ENCODE measurements around the gene ASB2.

Gene ASB2

DNA sequence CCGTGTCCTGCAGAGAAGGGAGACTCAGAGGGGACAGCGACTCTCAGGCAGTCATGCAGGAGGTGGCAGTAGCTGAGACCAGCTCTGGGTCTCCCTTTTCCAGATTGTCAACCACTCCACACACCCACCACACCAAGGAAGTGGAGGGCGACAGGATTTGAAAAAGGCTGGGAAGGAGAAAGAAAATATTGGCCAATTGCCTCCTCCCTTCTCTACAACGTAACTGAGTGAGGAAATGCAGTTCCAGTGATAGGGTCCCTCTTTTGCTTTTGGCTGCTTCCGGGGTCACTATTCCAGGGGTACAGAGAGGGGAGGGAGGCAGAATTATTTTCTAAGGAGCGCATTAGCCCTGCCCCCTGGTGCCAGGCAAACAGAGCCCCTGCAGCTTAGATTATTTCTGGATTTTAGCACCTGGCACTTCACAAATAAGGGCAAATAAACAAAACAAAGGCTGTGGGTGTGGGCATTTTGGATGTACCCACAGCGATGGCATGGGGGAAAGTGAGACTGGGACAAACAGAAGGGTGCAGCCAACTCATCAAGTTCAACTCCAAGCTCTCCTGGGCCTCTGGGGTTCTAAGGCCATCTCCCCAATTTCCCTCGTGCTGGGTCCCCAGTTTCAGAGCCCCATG is 20.4 kb downstream of the ASB2 start:
- H3K27ac ChIP-seq, result no peak overlapping the region
- no peak for TF ChIP-seq ZFX (IDR thresholded peaks at IDR 0.05)
- TF ChIP-seq, protein P1, sequence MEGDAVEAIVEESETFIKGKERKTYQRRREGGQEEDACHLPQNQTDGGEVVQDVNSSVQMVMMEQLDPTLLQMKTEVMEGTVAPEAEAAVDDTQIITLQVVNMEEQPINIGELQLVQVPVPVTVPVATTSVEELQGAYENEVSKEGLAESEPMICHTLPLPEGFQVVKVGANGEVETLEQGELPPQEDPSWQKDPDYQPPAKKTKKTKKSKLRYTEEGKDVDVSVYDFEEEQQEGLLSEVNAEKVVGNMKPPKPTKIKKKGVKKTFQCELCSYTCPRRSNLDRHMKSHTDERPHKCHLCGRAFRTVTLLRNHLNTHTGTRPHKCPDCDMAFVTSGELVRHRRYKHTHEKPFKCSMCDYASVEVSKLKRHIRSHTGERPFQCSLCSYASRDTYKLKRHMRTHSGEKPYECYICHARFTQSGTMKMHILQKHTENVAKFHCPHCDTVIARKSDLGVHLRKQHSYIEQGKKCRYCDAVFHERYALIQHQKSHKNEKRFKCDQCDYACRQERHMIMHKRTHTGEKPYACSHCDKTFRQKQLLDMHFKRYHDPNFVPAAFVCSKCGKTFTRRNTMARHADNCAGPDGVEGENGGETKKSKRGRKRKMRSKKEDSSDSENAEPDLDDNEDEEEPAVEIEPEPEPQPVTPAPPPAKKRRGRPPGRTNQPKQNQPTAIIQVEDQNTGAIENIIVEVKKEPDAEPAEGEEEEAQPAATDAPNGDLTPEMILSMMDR (conservative IDR thresholded peaks at IDR 0.05), result no peak

DNA sequence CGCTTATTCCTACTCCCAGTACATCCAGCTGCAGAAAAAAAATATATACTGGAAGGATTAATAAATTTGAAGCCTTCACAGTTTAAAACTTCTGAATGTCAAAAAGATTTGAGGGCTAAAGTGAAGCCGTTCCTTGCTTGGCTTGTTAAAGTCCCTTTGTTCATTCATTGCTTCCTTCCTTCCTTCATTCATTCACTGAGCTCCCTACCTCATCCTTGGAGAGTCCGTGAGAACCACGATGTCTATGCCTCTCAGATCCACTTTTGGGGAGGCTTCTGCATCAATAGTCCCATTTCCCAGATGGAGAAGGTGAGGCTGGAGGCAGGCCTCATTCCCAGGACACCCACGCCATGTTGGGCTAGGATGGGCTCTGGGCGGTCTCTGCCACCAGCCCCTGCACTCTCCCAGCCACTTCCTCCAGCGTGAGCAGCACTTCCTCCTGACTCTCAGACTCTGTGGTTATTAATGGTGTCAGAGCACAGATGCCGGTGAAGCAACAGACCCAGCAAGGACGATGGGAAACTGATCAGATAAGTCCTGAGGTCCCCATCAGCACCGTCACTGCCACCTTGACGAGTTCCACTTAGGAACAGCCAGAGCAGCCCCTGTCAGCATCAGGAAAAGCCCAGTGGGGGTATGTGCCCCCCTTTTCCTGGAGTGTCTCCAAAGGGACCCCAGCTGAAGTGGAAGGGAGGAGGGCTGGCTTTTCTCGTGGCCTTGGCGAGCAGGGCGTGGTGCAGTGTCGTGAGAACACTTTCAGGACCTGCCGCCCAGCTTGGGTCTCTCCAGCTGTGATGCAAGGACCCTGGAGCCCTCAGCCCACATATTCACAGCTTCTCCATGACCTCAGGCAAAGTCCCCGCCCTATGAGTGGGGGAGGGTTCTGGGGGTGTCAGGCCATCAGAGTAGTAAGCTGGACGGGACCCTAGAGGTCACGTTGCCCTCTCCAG is 21.2 kb downstream of the ASB2 start:
- no peak for TF ChIP-seq ZFX (IDR thresholded peaks at IDR 0.05)
- TF ChIP-seq, protein P1 (conservative IDR thresholded peaks at IDR 0.05), result no peak
- no peak overlapping the region for H3K27ac ChIP-seq

DNA sequence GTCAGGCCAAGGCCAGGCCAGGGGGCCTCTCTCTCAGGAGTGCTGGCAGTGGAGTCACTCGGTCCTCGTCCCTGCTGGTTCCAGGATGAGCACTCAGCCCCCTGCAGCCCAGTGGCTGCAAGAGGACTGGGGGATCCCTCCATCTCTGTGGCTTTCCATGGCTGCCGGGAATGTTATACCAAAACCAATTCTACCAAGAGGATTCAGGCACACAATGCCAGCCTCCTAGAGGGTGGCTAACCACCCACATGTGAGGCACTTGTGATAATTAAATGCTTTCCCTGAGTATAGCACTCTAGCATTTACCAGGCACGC is 21.9 kb downstream of the ASB2 start:
- TF ChIP-seq ZFX (IDR thresholded peaks at IDR 0.05), result no peak
- H3K27ac ChIP-seq, result no peak overlapping the region

DNA sequence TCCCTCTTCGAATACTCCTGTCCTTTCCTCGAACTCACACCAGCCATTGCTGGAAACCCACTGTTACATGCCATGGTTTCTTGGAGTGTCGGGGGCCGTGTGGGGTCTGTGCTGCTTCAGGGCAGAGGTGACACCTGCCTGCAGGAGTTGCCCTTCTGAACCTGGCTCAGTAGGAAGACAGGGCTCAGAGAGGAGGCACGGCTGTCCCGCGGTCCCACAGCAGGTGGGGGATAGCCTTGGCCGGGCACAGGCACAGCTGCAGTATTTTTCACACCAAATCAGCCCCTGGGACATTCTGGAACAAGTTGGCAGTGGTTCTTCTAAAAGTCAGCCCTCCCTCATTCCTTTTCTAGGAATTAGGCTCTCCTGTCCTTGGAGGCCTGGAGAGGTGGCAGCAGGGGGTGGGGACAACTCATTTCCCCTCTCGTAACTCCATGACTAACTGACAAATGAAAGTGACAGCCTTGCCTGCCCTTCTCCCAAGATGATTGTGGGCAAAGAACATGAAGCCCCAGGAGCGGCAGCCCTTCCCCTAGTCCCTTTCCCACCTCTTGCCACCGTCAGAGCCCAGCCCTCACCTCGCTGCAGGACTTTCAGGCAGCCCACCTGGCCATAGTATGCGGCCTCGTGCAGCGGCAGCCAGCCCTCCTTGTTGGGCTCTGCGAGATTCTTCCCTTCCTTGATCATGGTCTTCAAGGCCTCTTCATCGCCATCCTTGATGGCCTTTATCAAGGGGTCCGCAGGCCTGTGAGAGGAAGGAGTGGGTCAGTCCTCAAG is 22.4 kb downstream of the ASB2 start:
- TF ChIP-seq, protein P1 (conservative IDR thresholded peaks at IDR 0.05), result no peak
- TF ChIP-seq ZFX (IDR thresholded peaks at IDR 0.05), result no peak
- no peak overlapping the region for H3K27ac ChIP-seq

DNA sequence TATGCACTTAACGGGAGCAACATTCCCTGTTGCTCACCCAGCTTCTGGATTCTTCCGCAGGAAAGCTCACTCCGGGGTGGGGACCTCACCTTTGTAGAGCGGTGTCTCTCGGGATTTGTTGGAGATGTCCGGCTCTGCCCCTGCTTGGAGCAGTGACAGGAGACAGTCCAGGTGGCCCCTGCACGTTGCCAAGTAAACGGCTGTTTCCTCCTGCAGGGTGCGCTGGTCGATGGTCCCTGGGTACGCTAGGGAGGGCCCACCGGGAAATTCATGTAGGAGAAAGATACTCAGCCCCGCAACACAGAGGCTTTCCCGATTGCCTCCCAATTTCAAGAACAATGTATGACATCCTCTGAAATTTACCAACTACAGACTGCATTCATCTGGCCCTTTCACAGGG is 23.1 kb downstream of the ASB2 start:
- no peak overlapping the region for H3K27ac ChIP-seq

DNA sequence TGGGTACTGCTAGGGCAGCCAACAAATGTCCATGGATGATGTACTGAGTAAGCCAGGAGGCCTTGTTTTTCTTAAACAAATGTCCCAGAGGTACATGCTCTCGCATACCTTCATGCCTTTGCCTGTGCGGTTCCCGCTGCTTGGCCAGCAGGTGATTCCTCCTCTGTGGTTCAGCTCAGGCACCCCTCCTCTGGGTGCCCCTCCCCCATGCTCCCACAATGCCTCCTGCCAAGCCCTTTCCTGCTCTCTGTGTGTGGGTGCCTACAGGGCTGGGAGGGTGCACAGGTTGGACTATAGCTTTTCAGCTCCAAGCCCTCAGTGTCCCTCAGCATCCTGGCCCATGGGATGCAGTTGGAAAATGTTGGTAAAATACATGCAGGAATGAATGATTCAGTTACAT is 23.5 kb downstream of the ASB2 start:
- no peak overlapping the region for H3K27ac ChIP-seq
- TF ChIP-seq, protein P1 (conservative IDR thresholded peaks at IDR 0.05), result no peak
- TF ChIP-seq ZFX (IDR thresholded peaks at IDR 0.05), result no peak

More for the DNA sequence above, 23.1 kb downstream of the ASB2 start:
- no peak for TF ChIP-seq ZFX (IDR thresholded peaks at IDR 0.05)
- TF ChIP-seq, protein P1 (conservative IDR thresholded peaks at IDR 0.05), result no peak

DNA sequence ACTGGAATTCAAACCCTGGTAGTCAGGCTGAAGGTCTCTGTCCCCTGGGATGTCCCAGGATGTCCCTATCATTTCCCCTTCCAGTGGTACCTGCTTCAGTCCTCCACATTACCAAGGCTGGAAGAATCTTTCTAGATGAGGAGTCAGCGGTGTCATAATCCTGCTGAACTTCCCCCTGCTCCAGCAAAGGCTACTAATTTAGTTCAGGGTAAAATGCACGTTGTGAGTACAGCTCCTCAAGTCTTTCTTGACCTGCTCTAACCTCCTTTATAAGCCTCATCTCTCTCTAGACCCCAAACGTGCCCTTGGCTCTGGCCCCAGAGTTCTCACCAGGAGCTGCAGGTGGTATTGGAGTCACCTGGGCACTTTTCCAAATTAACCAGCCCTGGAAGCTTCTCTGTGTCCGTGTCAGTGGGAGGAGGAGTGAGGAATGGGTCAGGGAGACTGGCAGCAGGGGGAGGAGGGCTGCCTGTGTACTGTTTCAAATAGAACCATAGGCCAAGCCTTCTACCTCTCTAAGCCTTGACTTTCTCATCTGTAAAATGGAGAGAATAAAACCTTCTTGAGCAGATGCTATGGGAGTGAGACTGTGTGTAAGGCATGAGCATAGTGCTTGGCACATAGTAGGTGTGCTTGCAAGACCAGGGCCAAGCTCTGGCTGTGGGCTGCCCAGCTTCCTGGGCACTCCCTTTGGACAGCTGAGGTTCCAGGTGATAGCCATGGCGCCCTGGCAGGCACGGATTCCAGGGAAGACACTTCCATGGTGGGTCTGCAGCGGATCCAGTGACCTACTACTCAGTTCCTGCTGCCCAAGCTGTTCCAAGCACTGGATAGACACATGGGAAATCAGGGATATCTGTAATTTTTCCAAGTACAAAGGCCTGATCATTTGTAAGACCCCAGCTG is 24.5 kb downstream of the ASB2 start:
- no peak for TF ChIP-seq ZFX (IDR thresholded peaks at IDR 0.05)
- TF ChIP-seq, protein P1 (conservative IDR thresholded peaks at IDR 0.05), result no peak
- H3K27ac ChIP-seq, result no peak overlapping the region
